CD4-positive, alpha-beta T cell treated with Interleukin-4 for 1 hour (primary cell): ENCODE results near the gene DALRD3.
A peak's percentile ranks its signal among the peaks of the same experiment; 100 is the strongest.
"Not testable (repeated sequence)": the region's sequence is repeated elsewhere in the genome, so short reads cannot be mapped to it uniquely, and the experiment has no call there.

ENCODE experiments used
- DNase-seq, 2 donors: peaks; one replicate each; pipeline ENCODE4 v3.0.0-alpha.2; 2020 to 2022

Gene DALRD3

DNA sequence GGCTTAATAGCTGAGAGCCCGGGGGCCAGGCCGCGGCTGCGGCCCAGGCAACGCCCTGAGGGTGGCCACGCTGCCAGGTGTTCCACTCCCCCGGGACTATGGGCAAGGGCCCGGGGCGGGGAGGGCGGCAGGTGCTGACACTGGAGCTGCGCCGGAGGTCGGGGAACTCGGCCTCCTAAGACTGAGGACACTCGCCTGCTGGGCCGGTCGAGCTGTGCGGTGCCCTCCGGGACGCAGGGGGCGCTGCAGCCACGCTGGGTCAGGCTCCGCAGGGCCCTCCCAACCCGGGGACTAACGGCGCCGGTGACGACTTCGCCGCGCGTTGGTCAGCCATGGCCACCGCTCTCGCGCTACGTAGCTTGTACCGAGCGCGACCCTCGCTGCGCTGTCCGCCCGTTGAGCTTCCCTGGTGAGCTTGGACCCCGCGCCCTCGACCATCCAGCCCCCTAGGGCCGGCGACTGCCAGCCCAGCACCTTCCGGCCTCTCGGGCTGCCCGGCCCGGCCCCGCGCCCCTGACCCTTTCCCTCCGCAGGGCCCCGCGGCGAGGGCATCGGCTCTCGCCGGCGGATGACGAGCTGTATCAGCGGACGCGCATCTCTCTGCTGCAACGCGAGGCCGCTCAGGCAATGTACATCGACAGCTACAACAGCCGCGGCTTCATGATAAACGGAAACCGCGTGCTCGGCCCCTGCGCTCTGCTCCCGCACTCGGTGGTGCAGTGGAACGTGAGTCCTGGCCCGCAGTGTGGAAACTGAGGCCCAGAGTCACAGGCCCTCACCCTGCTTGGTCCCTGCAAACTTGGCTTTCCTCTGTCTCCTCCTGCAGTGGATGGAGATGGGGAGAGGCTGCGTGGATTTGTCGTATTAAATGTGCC lies 3.7 kb upstream of the DALRD3 start, which contains the start of gene NDUFAF3:
Gene NDUFAF3 (plus strand): TSS at position 309 of the 875 bp plus-strand sequence. CDS start 24 bp downstream, at position 333.
- peak; percentile 93 to 94 for DNase-seq

DNA sequence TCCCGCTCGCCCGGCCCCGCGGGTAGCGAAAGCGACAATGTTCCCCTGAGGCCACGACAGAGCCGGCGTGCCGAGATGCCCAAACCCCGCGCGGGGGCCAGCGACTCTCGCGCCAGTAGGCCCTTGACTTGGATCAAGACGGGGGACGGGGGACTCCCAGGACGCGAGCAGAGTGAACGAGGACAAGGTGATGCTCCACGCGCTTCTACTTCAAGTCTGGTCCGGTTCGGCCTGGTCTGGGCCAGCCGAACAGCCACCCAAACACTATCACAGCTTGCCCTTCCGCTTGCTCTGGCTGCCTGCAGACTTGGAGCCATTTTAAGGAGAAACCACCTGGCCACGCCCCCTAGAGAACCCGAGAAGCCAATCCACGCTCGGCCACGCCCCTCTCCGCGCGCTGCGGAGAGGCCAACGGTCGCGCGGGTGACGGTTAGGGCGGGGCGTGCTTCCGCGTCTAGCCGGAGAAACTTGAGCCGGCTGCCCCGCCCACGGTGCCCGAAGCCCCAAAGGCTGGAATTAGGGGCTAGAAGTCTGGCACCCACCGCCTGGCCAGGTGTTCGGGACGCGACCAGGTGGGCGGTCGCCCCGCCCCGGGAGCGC lies 2.9 kb upstream of the DALRD3 start:
- peak; percentile 98 to 99 for DNase-seq

DNA sequence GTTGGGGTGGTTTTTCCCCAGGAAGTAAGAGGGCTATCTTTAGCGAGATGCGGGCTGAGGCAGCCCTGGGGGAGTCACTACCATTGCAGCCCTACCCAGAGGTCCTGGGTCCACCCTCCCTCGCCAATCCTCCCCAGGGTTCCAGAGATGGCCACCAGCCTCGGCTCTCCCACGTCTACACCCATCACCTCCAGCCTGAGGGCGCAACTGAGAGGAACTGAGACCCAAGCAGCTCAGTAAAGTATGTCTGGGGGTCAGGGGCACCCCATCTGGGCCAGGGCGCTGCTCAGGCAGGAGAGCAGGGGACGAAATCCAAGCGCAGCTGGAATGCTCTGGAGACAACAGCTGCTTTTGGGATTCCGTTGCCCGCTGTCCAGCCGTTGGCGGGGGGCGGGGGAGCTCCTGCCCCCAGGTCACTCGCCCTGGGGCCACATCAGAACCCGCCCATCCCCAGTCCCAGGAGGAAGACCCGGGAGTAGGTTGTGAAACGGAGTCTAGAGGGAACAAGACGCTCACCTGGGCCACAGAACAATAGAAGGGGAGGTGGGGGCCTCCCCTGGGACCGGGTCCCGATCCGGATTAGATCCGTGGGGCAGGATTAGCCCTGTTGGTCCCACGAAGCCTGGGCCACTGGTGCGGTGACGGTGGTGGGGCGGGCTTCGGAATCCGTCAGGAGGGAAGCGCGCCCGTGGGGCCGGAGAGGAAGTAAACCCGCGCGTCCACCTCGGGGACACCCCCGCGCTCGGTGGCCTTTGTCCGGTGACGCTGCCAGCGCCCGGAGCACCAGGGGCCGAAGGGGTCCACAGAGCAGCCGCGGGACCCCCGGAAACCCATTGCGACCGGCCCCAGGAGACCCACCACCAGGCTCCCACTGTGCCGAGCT lies 2.2 kb upstream of the DALRD3 start:
- DNase-seq, result peak; percentile 35 to 45

DNA sequence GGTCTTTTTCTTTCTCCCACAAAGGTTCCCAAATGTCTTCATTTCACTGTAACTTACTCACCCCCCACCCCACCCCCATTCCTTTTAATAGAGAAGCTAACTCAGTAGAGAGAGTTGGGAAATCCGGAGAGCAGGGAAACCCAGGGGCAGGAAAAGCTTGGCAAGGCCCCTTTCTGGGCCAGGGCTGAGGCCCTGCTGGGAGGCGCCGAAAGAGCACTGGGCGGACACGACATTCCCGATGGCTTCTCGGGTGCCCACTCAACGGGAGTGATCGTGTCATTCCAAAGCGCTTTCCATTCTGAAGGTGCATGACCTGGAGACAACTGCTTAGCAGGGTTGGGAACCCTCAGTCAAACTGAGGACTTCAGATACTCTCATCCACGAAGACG lies 1.6 kb upstream of the DALRD3 start:
- no peak for DNase-seq

GRCh38 chr3:49018707-49019006 lies 277 bp upstream of the DALRD3 start:
- DNase-seq, result no peak

DNA sequence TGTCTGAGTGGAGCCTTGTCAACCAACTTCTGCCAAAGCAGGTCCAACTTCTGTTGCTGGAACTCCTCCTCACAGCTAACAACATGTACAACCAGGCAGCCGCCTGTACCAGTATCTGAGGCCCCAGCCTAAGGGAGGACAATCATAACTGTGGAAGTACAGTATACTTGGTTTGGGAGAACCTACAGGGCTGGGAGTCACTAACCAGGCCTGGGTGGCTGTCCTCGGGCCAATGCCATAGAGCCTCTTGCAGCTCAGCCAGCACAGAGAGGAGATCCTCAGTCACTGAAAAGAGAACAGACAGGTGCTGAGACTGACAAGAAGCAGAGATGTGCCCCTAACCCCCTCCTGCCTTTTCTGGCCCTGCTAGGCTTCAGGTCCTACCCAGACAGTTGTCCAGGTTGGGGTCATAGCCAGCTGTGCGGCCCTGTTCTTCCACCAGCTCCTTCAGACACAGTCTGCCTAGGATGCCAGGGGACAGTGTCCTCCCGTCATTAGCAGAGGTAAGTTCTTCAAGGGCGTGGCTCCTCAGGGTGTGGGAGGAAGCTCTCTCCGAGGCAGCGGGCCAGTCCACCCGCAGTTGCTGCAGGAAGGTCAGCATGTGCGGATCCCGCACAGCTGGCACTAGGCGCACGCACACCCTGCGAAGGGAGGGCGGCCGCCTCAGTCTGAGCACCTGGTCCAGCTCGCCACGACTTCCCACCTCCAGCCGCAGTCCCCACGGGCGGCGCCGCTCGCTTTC lies 980 bp downstream of the DALRD3 start:
- no peak for DNase-seq

DNA sequence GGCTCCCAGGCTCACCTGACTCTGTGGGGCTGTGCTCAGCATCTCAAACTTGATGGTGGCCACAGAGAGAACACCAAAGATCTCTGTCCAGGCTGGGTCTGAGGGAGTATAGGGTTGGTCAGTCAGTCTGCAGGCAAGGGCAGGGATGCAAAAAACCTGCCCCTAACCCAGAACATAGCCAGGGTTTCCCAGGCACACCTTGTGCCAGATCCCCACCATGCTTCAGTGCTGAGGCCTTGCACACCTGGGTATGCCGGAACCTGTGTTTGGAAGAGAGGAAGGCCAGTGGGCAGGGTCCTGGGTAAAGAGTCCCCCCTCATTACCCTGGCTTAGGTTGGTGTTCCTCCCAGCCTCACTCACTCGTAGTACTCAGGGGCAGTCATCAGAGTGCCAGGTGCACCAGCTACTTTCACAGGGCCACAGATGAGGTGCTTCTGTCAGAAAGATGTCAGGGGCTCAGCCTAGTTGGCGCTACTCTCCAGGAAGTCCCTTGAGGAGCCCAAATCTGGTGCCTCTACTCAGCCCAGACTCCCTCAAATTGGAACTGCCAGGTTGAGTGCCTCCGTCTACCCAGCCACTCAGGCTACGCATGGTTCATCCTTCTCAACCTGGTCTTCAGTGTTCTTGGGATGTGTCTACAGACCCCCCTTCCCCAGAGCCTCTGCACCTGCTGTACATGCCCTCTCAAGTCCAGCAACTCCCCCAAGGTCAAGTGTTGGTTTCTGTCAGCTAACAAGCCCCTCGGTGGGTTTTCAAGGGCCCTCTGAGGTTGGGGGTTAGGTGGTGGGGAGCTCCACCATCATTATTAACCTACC lies 1.8 kb downstream of the DALRD3 start:
- no peak for DNase-seq

DNA sequence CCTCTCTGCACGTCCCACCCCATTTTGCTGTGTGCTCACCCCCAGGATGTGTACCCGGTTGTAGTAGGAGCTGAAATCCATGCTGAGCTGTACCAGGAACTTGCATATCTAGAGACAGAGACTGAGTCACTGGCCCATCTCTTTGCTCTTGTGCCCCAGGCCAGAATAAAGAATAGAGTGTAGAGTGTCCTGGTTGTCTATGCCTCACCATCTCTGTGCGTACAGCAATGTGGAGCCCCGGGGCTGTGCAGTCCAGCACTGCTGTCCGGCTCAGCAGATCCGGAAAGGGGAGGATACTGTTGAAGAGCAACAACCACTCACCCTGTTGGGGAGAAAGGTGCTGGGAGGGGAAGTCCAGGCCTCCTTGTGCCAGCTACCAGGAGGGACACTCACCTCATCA lies 2.6 kb downstream of the DALRD3 start:
- DNase-seq, result no peak

- DNase-seq, result no peak
Measured at GRCh38 chr3:49015072-49015471, 3.3 kb downstream of the DALRD3 start.

DNA sequence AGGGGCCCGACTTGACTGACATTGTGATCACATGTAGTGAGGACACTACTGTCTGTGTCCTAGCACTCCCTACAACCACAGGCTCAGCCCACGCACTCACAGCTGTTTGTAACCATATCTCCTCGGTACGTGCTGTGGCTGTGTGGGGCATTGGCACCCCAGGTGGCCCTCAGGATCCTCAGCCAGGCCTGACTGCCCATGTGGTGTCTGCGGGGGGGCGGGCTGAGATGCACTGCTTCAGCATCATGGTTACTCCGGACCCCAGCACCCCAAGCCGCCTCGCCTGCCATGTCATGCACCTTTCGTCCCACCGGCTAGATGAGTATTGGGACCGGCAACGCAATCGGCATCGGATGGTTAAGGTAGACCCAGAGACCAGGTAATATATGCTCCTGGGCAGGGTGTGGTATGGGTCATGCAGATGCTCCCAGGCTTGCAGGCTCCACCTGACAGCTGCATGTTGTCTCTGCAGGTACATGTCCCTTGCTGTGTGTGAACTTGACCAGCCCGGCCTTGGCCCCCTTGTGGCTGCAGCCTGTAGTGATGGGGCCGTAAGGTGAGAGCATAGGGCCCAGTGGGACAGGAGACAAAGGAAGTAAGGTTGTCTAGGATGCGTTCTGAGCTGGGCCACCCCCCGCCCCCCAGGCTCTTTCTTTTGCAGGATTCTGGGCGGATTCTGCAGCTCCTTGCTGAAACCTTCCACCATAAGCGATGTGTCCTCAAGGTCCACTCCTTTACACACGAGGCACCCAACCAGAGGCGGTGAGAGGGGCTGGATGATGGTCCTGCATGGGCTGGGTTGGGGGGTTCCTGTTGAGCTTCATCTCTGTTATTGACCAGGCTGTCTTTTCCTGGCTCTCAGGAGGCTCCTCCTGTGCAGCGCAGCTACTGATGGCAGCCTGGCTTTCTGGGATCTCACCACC lies 4.4 kb downstream of the DALRD3 start:
- peak; percentile 55 to 61 for DNase-seq

DNA sequence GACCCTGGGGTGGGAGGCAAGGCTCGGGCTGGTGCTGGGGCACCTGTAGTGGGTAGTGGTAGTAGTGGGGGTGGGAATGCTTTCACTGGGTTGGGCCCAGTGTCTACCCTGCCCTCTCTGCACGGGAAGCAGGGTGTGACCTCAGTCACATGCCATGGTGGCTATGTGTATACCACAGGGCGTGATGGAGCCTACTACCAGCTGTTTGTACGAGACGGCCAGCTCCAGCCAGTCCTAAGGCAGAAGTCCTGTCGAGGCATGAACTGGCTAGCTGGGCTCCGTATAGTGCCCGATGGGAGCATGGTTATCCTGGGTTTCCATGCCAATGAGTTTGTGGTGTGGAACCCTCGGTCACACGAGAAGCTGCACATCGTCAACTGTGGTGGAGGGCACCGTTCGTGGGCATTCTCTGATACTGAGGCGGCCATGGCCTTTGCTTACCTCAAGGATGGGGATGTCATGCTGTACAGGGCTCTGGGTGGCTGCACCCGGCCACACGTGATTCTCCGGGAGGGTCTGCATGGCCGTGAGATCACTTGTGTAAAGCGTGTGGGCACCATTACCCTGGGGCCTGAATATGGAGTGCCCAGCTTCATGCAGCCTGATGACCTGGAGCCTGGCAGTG lies 5.2 kb downstream of the DALRD3 start:
- DNase-seq, result no peak

GRCh38 chr3:49012441-49013017 lies 5.9 kb downstream of the DALRD3 start:
- no peak for DNase-seq

GRCh38 chr3:49009396-49009795 lies 9.0 kb downstream of the DALRD3 start:
- DNase-seq, result no peak

GRCh38 chr3:49008627-49009026 lies 9.8 kb downstream of the DALRD3 start:
- not testable (repeated sequence) for DNase-seq

DNA sequence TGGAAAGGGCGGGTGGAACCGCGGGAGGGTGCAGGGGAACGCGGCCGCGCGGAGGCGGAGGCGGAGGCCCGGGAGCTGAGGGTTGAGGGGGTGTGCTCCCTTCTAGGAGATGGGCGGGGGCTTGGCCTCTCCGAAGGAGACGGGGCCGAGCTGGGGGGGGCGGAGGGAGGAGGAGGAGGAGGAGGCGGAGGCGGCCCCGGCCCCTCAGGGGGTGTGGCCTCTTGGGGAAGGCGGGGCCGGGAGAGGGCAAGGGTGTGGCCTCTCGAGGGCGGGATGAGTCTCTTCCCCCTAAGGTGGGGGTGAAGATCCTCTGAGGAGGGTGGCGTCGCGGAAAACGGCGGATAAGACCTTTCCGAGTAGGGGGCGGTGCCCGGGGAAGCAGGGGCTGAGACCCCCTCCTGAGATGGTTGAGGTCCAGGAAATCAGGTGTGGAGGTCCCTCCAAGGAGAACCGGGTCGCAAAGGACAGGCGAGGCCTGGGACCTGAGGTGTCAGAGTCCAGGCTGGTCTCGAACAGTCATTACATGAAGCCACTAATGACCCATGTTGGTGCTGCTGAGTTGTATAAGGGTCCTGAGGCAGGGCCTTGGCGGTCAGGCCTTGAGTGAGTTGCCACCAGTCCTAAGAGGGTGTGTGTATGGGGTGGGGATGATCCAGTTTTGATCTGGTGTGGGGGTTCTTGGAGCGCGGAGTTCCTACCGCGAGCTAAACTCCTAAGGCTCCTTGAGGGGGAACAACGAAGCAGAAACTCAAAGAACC lies 10.4 kb downstream of the DALRD3 start:
- peak; percentile 88 to 92 for DNase-seq

DNA sequence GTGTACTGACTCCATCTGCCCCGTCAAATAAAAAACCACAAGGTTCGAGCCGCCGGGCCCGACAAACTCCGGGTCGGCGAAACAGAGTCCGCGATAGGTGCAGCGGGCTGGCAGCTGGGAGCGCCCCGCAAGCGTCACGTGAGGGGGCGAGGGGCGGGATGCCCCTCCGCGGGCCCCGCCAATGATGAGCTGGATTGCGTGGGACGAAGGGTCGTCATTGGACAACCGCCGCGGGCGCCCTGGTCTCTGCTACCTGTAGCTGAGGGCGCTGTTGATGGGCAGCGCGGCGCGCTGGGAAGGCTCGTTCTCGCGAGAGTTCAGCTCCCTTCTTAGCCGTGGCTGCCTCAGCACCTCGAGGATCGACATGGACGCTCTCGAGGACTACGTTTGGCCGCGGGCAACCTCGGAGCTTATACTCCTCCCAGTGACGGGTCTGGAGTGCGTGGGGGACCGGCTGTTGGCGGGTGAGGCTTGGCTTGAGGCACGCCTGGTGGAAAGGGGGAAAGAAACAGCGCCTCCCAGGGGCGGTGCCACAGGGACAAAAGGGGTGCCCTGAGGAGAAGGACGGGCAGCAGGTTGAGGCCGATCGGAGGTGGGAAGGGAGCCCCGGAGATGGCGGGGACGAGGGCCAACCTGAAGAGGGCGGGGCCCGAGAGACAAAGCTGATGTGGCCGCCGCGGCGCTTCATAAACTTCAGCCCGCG lies 11.2 kb downstream of the DALRD3 start, which contains the start of gene WDR6:
Gene WDR6 (plus strand): TSS at position 324 of the 703 bp plus-strand sequence. CDS start 41 bp downstream, at position 365.
- peak; percentile 98 for DNase-seq

- no peak for DNase-seq
Measured at GRCh38 chr3:49006408-49007067, 11.8 kb downstream of the DALRD3 start.

- no peak for DNase-seq
Measured at GRCh38 chr3:49005998-49006397, 12.4 kb downstream of the DALRD3 start.
